ENCODE measurements around the gene COL27A1.
"Not testable (repeated sequence)": the region's sequence is repeated elsewhere in the genome, so short reads cannot be mapped to it uniquely, and the experiment has no call there.

COL27A1 gene

GRCh38 chr9:114315723-114316363, 160.5 kb downstream of the COL27A1 start:
- peaks cover 1% of the 10 kb centered on the region for H3K4me1 Mint-ChIP-seq (ENCODE audit: low read depth)
- no peak overlapping the region for H3K27ac Mint-ChIP-seq
- peaks cover 11% of the 10 kb centered on the region for H3K27me3 Mint-ChIP-seq
- no peaks in the 10 kb centered on the region for H3K36me3 Mint-ChIP-seq (ENCODE audit: low read depth)
- no peak for DNase-seq
- H3K4me3 Mint-ChIP-seq, result no peak overlapping the region
- no peaks in the 10 kb centered on the region for H3K9me3 Mint-ChIP-seq

GRCh38 chr9:114316605-114317230, 161.4 kb downstream of the COL27A1 start:
- no peak overlapping the region for H3K4me3 Mint-ChIP-seq
- H3K36me3 Mint-ChIP-seq (ENCODE audit: low read depth), result no peaks in the 10 kb centered on the region
- peak; percentile 9 for DNase-seq
- H3K27ac Mint-ChIP-seq, result no peak overlapping the region
- H3K27me3 Mint-ChIP-seq, result peaks cover 11% of the 10 kb centered on the region
- no peaks in the 10 kb centered on the region for H3K9me3 Mint-ChIP-seq
- peaks cover 3% of the 10 kb centered on the region for H3K4me1 Mint-ChIP-seq (ENCODE audit: low read depth)

GRCh38 chr9:114317665-114318357, 162.5 kb downstream of the COL27A1 start:
- DNase-seq, result peak; percentile 12
- Mint-ChIP-seq H3K9me3 (no peaks in the 10 kb centered on the region), H3K36me3 (ENCODE audit: low read depth) (no peaks in the 10 kb centered on the region), H3K27me3 (peaks cover 11% of the 10 kb centered on the region), H3K4me3 (no peak overlapping the region), H3K4me1 (ENCODE audit: low read depth) (peaks cover 10% of the 10 kb centered on the region), H3K27ac (peak overlapping the region; percentile 52)

- Mint-ChIP-seq H3K36me3 (ENCODE audit: low read depth) (no peaks in the 10 kb centered on the region), H3K4me1 (ENCODE audit: low read depth) (peaks cover 10% of the 10 kb centered on the region), H3K4me3 (no peak overlapping the region), H3K9me3 (no peaks in the 10 kb centered on the region), H3K27ac (no peak overlapping the region), H3K27me3 (peaks cover 11% of the 10 kb centered on the region)
- peak; percentile 3 for DNase-seq
These were observed 163.1 kb downstream of the COL27A1 start for GRCh38 chr9:114318416-114318815.

GRCh38 chr9:114319147-114319546, 163.8 kb downstream of the COL27A1 start:
- H3K36me3 Mint-ChIP-seq (ENCODE audit: low read depth), result no peaks in the 10 kb centered on the region
- no peak overlapping the region for H3K27ac Mint-ChIP-seq
- H3K4me3 Mint-ChIP-seq, result no peak overlapping the region
- peaks cover 11% of the 10 kb centered on the region for H3K27me3 Mint-ChIP-seq
- DNase-seq, result peak; percentile 2
- H3K9me3 Mint-ChIP-seq, result no peaks in the 10 kb centered on the region
- peaks cover 10% of the 10 kb centered on the region for H3K4me1 Mint-ChIP-seq (ENCODE audit: low read depth)

- not testable (repeated sequence) for H3K9me3 Mint-ChIP-seq; H3K36me3 Mint-ChIP-seq (ENCODE audit: low read depth); H3K27ac Mint-ChIP-seq; H3K4me3 Mint-ChIP-seq
- DNase-seq, result peak; percentile 15
- Mint-ChIP-seq H3K4me1 (ENCODE audit: low read depth) (peaks cover 10% of the 10 kb centered on the region), H3K27me3 (peaks cover 11% of the 10 kb centered on the region)
These were observed 165.4 kb downstream of the COL27A1 start for GRCh38 chr9:114320710-114321109.

- peaks cover 11% of the 10 kb centered on the region for H3K27me3 Mint-ChIP-seq
- H3K36me3 Mint-ChIP-seq (ENCODE audit: low read depth), result no peaks in the 10 kb centered on the region
- H3K27ac Mint-ChIP-seq, result peak overlapping the region; percentile 55
- DNase-seq, result no peak
- peaks cover 10% of the 10 kb centered on the region for H3K4me1 Mint-ChIP-seq (ENCODE audit: low read depth)
- H3K4me3 Mint-ChIP-seq, result no peak overlapping the region
- H3K9me3 Mint-ChIP-seq, result no peaks in the 10 kb centered on the region
These were observed 166.4 kb downstream of the COL27A1 start for GRCh38 chr9:114321759-114322158.

- Mint-ChIP-seq H3K27me3 (peaks cover 11% of the 10 kb centered on the region), H3K4me1 (ENCODE audit: low read depth) (peaks cover 10% of the 10 kb centered on the region)
- not testable (repeated sequence) for H3K9me3 Mint-ChIP-seq; H3K27ac Mint-ChIP-seq; DNase-seq; H3K36me3 Mint-ChIP-seq (ENCODE audit: low read depth); H3K4me3 Mint-ChIP-seq
These were observed 167.0 kb downstream of the COL27A1 start for GRCh38 chr9:114322160-114322818.

GRCh38 chr9:114322831-114323531, 167.6 kb downstream of the COL27A1 start, which contains the start of gene ORM1:
TSS of gene ORM1 (plus strand) at chr9:114323098. CDS start at chr9:114323134, 36 bp downstream.
- not testable (repeated sequence) for H3K36me3 Mint-ChIP-seq (ENCODE audit: low read depth); H3K9me3 Mint-ChIP-seq; H3K27me3 Mint-ChIP-seq; H3K4me3 Mint-ChIP-seq; H3K4me1 Mint-ChIP-seq (ENCODE audit: low read depth); DNase-seq; H3K27ac Mint-ChIP-seq

- H3K36me3 Mint-ChIP-seq (ENCODE audit: low read depth); H3K4me1 Mint-ChIP-seq (ENCODE audit: low read depth); H3K4me3 Mint-ChIP-seq; H3K27ac Mint-ChIP-seq; DNase-seq; H3K27me3 Mint-ChIP-seq; H3K9me3 Mint-ChIP-seq: not testable (repeated sequence)
These were observed 168.5 kb downstream of the COL27A1 start for GRCh38 chr9:114323849-114324248.

GRCh38 chr9:114324492-114324891, 169.2 kb downstream of the COL27A1 start:
- Mint-ChIP-seq H3K9me3 (no peaks in the 10 kb centered on the region), H3K36me3 (ENCODE audit: low read depth) (no peaks in the 10 kb centered on the region), H3K27ac (no peak overlapping the region), H3K4me1 (ENCODE audit: low read depth) (peaks cover 9% of the 10 kb centered on the region), H3K4me3 (no peak overlapping the region), H3K27me3 (no peaks in the 10 kb centered on the region)
- DNase-seq, result no peak

GRCh38 chr9:114324965-114325364, 169.6 kb downstream of the COL27A1 start:
- not testable (repeated sequence) for H3K27ac Mint-ChIP-seq; H3K27me3 Mint-ChIP-seq; H3K36me3 Mint-ChIP-seq (ENCODE audit: low read depth)

GRCh38 chr9:114325684-114326254, 170.4 kb downstream of the COL27A1 start:
- H3K27ac Mint-ChIP-seq, H3K4me3 Mint-ChIP-seq: not testable (repeated sequence)

More at GRCh38 chr9:114324965-114325364, 169.6 kb downstream of the COL27A1 start:
- not testable (repeated sequence) for H3K4me1 Mint-ChIP-seq (ENCODE audit: low read depth); H3K9me3 Mint-ChIP-seq; H3K4me3 Mint-ChIP-seq; DNase-seq

GRCh38 chr9:114327749-114328148, 172.4 kb downstream of the COL27A1 start:
- Mint-ChIP-seq H3K27ac (no peak overlapping the region), H3K36me3 (ENCODE audit: low read depth) (no peaks in the 10 kb centered on the region), H3K27me3 (no peaks in the 10 kb centered on the region), H3K9me3 (no peaks in the 10 kb centered on the region), H3K4me3 (no peak overlapping the region), H3K4me1 (ENCODE audit: low read depth) (peaks cover 15% of the 10 kb centered on the region)
- no peak for DNase-seq

More at GRCh38 chr9:114325684-114326254, 170.4 kb downstream of the COL27A1 start:
- H3K9me3 Mint-ChIP-seq; DNase-seq; H3K36me3 Mint-ChIP-seq (ENCODE audit: low read depth); H3K27me3 Mint-ChIP-seq: not testable (repeated sequence)
- H3K4me1 Mint-ChIP-seq (ENCODE audit: low read depth), result peaks cover 12% of the 10 kb centered on the region
